PFSK-1 (cell line): ENCODE results near the gene PRKD1.

Experiments used
- POLR2AphosphoS5 ChIP-seq: IDR thresholded peaks from 2 replicates; pipeline ENCODE4 v1.6.1; 2012; ENCODE audit warnings: low read depth, mild to moderate bottlenecking, control low read depth, low read length, moderate library complexity
- REST ChIP-seq, 2 experiments: IDR thresholded peaks; 2 replicates each; pipeline versions ENCODE4 v1.6.1 to v1.8.0; 2011 to 2012; ENCODE audit warnings: low read depth in 2 of 2, low read length in 2 of 2, control low read depth in 1 of 2, inconsistent platforms in 1 of 2, mild to moderate bottlenecking in 1 of 2, moderate library complexity in 1 of 2; ENCODE audit not compliant: insufficient read depth in 1 of 2
- SIN3A ChIP-seq: IDR thresholded peaks from 2 replicates; pipeline ENCODE4 v1.6.1; 2012; ENCODE audit warnings: mild to moderate bottlenecking, low read length, moderate library complexity, borderline replicate concordance; ENCODE audit not compliant: insufficient read depth
- TAF1 ChIP-seq: IDR thresholded peaks from 2 replicates; pipeline ENCODE4 v1.6.1; 2012; ENCODE audit warnings: low read length, control low read depth, borderline replicate concordance; ENCODE audit not compliant: insufficient read depth

- TF ChIP-seq TAF1 (no peak), POLR2AphosphoS5 (no peak), SIN3A (no peak), REST (IDR thresholded peaks at IDR 0.05; ENCODE audit: insufficient read depth in 1 of 2, low read depth in 2 of 2, low read length in 2 of 2) (no peak)
Observed at GRCh38 chr14:29817767-29818405, 109.8 kb downstream of the PRKD1 start.
